HEK293T (cell line): Measurements from ENCODE around the gene LNPEP.

Source experiments
- ARNT ChIP-seq: fragments of 450-650 bp; IDR thresholded peaks from 2 replicates; pipeline ENCODE4 v1.6.1; 2017; ENCODE audit warnings: mild to moderate bottlenecking
- BHLHE40 ChIP-seq: fragments of 450-650 bp; IDR thresholded peaks from 2 replicates; pipeline ENCODE4 v1.6.1; 2016; ENCODE audit warnings: mild to moderate bottlenecking, moderate library complexity, borderline replicate concordance
- ELF4 ChIP-seq: fragments of 450-650 bp; IDR thresholded peaks from 2 replicates; pipeline ENCODE4 v1.6.1; 2017; ENCODE audit warnings: antibody characterized with exemption
- FOXK2 ChIP-seq: fragments of 450-650 bp; IDR thresholded peaks from 2 replicates; pipeline ENCODE4 v1.6.1; 2016; ENCODE audit warnings: mild to moderate bottlenecking
- HDGF ChIP-seq: fragments of 450-650 bp; IDR thresholded peaks from 2 replicates; pipeline ENCODE4 v1.6.1; 2017; ENCODE audit warnings: antibody characterized with exemption, borderline replicate concordance
- L3MBTL2 ChIP-seq: fragments of 450-650 bp; conservative IDR thresholded peaks from 2 replicates; pipeline ENCODE4 v1.6.1; 2016; ENCODE audit warnings: mild to moderate bottlenecking
- NFRKB ChIP-seq: fragments of 450-650 bp; IDR thresholded peaks from 2 replicates; pipeline ENCODE4 v1.6.1; 2016; ENCODE audit warnings: mild to moderate bottlenecking, moderate library complexity
- TARDBP ChIP-seq: fragments of 450-650 bp; IDR thresholded peaks from 2 replicates; pipeline ENCODE4 v1.6.1; 2016

GRCh38 chr5:97071101-97071500 lies 135.2 kb downstream of the LNPEP start:
- no peak for TF ChIP-seq FOXK2
- TF ChIP-seq BHLHE40: no peak
- TF ChIP-seq TARDBP: no peak
- no peak for TF ChIP-seq ELF4
- no peak for TF ChIP-seq ARNT
- no peak for TF ChIP-seq L3MBTL2
- TF ChIP-seq NFRKB: no peak
- no peak for TF ChIP-seq HDGF
